Thoracic aorta (tissue), 2 donors: Measurements from ENCODE around the gene INSL4. TPM values are rescaled to one million over a fixed set of nuclear protein-coding genes. Genes with fewer than 3 reads are reported as not detected.

Source experiments
- ATAC-seq: fragments of 150-250 bp; one replicate; pipeline ENCODE4 v1.8.0; 2017; ENCODE audit warnings: low read depth; ENCODE audit not compliant: insufficient number of reproducible peaks, low FRiP score
- DNase-seq: peaks from one replicate; pipeline ENCODE4 v3.0.0-alpha.2; 2020; ENCODE audit warnings: low spot score
- H3K27ac ChIP-seq, 2 donors: fragments of 200-600 bp; sonication (generic); 1 replicate in 1 of 2; 2 replicates in 1 of 2; pipeline ENCODE4 v1.5.1; 2016; ENCODE audit warnings: mild to moderate bottlenecking in 2 of 2, moderate library complexity in 2 of 2
- H3K27me3 ChIP-seq: fragments of 200-600 bp; sonication (generic); replicated peaks from 2 replicates; pipeline ENCODE4 v1.6.0; 2016; ENCODE audit warnings: mild to moderate bottlenecking; ENCODE audit not compliant: insufficient read depth
- H3K36me3 ChIP-seq: fragments of 200-600 bp; sonication (generic); one replicate; pipeline ENCODE4 v1.5.1; 2016
- H3K4me1 ChIP-seq, 2 donors: fragments of 200-600 bp; sonication (generic); 1 replicate in 1 of 2; 2 replicates in 1 of 2; pipeline versions ENCODE4 v1.5.1 to v1.6.0; 2016; ENCODE audit warnings: low read depth in 2 of 2, mild to moderate bottlenecking in 1 of 2; ENCODE audit not compliant: control insufficient read depth in 1 of 2
- H3K4me3 ChIP-seq: fragments of 200-600 bp; sonication (generic); 2 replicates; pipeline ENCODE4 v1.5.1; 2016; ENCODE audit warnings: mild to moderate bottlenecking
- H3K9me3 ChIP-seq: fragments of 200-600 bp; sonication (generic); 2 replicates; pipeline ENCODE4 v1.5.1; 2016
- CTCF ChIP-seq: fragments of 200-600 bp; sonication (generic); IDR thresholded peaks from one replicate; pipeline ENCODE4 v1.5.1; 2019; ENCODE audit warnings: antibody characterized with exemption
- total RNA-seq, 2 donors: library from RNA; depleted of rRNA; stranded (reverse); fragments of >200 nt; gene quantifications; one replicate each; pipeline versions ENCODE4 v1.1.0 to v1.2.3, GENCODE V29; 2016

Gene INSL4
- not detected for total RNA-seq

- Histone ChIP-seq H3K9me3 (peaks cover 2% of the 10 kb centered on the region), H3K4me3 (no peak within 1 kb of the TSS), H3K27me3 (no peaks in the 10 kb centered on the region), H3K36me3 (no peaks in the 10 kb centered on the region), H3K4me1 (no peaks in the 10 kb centered on the region), H3K27ac (no peak within 1 kb of the TSS)
- no peak for TF ChIP-seq CTCF
- no peak for ATAC-seq
- DNase-seq: no peak
These were observed at the start of gene INSL4 for GRCh38 chr9:5231212-5231611. Gene INSL4, plus strand, starts transcription at chr9:5231419. Its CDS starts 105 bp downstream, at chr9:5231524.

- peaks cover 0 to 5% of the 10 kb centered on the region in 2 donors for H3K4me1 ChIP-seq
These were observed 46.4 kb upstream of the INSL4 start for GRCh38 chr9:5184776-5185175.

GRCh38 chr9:5185220-5185840 is 45.9 kb upstream of the INSL4 start, which contains the start of gene INSL6:
Gene INSL6, minus strand, starts transcription at chr9:5185639. Its CDS starts 37 bp downstream, at chr9:5185602.
- H3K4me3 ChIP-seq: no peak within 1 kb of the TSS
- no peak for TF ChIP-seq CTCF
- H3K9me3 ChIP-seq: peaks cover 3% of the 10 kb centered on the region
- DNase-seq (no peak), ATAC-seq (no peak)
- no peaks in the 10 kb centered on the region for H3K36me3 ChIP-seq
- no peaks in the 10 kb centered on the region for H3K27me3 ChIP-seq
- peaks cover 0 to 5% of the 10 kb centered on the region in 2 donors for H3K4me1 ChIP-seq
- no peak within 1 kb of the TSS for H3K27ac ChIP-seq

More at GRCh38 chr9:5184776-5185175, 46.4 kb upstream of the INSL4 start:
- Histone ChIP-seq H3K27me3 (no peaks in the 10 kb centered on the region), H3K4me3 (no peak overlapping the region), H3K27ac (no peak overlapping the region), H3K36me3 (no peaks in the 10 kb centered on the region), H3K9me3 (peaks cover 3% of the 10 kb centered on the region)
- TF ChIP-seq CTCF: no peak
- ATAC-seq (no peak), DNase-seq (no peak)

GRCh38 chr9:5186416-5187169 is 44.6 kb upstream of the INSL4 start:
- H3K9me3 ChIP-seq: no peaks in the 10 kb centered on the region
- H3K4me1 ChIP-seq: peaks cover 0 to 5% of the 10 kb centered on the region in 2 donors
- ATAC-seq: peak; percentile 69
- peak; percentile 44 for TF ChIP-seq CTCF
- no peak overlapping the region for H3K4me3 ChIP-seq
- H3K27ac ChIP-seq: no peak overlapping the region
- H3K27me3 ChIP-seq: no peaks in the 10 kb centered on the region
- DNase-seq: no peak
- H3K36me3 ChIP-seq: no peaks in the 10 kb centered on the region
